WTC11 (cell line): ENCODE data around the gene ZBTB32. TPM values are rescaled to one million over a fixed set of nuclear protein-coding genes. Genes with fewer than 3 reads are reported as not detected.

Experiments used
- ATAC-seq: fragments of 200-7000 bp; cut with Tn5 transposase; 2 replicates; pipeline ENCODE4 v1.10.0; 2021; ENCODE audit warnings: mild to moderate bottlenecking, moderate library complexity
- CTCF ChIA-PET: fragments of 300-600 bp; sonication (Branson Sonifier 250); formaldehyde crosslinking; loops from one replicate; lab custom pipeline; 2021; ENCODE audit warnings: antibody characterized with exemption; lab: Charles Lee
- POLR2A ChIA-PET: fragments of 350-600 bp; sonication (Branson Sonifier 250); formaldehyde crosslinking; loops from one replicate; lab custom pipeline; 2021; ENCODE audit warnings: antibody characterized with exemption; lab: Charles Lee
- DNase-seq: peaks from one replicate; pipeline ENCODE4 v3.0.0; 2021; ENCODE audit warnings: low spot score
- H3K27ac Mint-ChIP-seq: 2 replicates; pipeline ENCODE4 v1.8.0; 2021; ENCODE audit warnings: mixed read lengths
- H3K27me3 Mint-ChIP-seq: 2 replicates; pipeline ENCODE4 v1.8.0; 2021; ENCODE audit warnings: low read depth, mild to moderate bottlenecking, moderate library complexity, mixed read lengths
- H3K36me3 Mint-ChIP-seq: 2 replicates; pipeline ENCODE4 v1.8.0; 2021; ENCODE audit warnings: mixed read lengths
- H3K4me1 Mint-ChIP-seq: 2 replicates; pipeline ENCODE4 v1.8.0; 2022; ENCODE audit warnings: mixed read lengths
- H3K4me3 Mint-ChIP-seq: 2 replicates; pipeline ENCODE4 v1.8.0; 2021; ENCODE audit warnings: mild to moderate bottlenecking, moderate library complexity, mixed read lengths
- H3K9me3 Mint-ChIP-seq: 2 replicates; pipeline ENCODE4 v1.8.0; 2021; ENCODE audit warnings: mixed read lengths
- AFF4 ChIP-seq: sonication (generic); formaldehyde crosslinking; IDR thresholded peaks from 2 replicates; pipeline ENCODE4 v1.8.1; 2023; ENCODE audit warnings: mild to moderate bottlenecking, missing genetic modification reagents, borderline replicate concordance
- ATF2 ChIP-seq: sonication (generic); formaldehyde crosslinking; IDR thresholded peaks from 2 replicates; pipeline ENCODE4 v1.8.1; 2022; ENCODE audit warnings: low read depth, missing genetic modification reagents, borderline replicate concordance
- ATF3 ChIP-seq: sonication (generic); formaldehyde crosslinking; conservative IDR thresholded peaks from 2 replicates; pipeline ENCODE4 v1.8.1; 2022; ENCODE audit warnings: mild to moderate bottlenecking, missing genetic modification reagents
- CBFB ChIP-seq: sonication (generic); formaldehyde crosslinking; IDR thresholded peaks from 2 replicates; pipeline ENCODE4 v1.8.1; 2022; ENCODE audit warnings: mild to moderate bottlenecking, low read depth, missing genetic modification reagents
- GABPB1 ChIP-seq: sonication (generic); formaldehyde crosslinking; IDR thresholded peaks from 2 replicates; pipeline ENCODE4 v1.8.1; 2023; ENCODE audit warnings: mild to moderate bottlenecking, missing genetic modification reagents
- JAZF1 ChIP-seq: fragments of 250-450 bp; sonication (Bioruptor Pico); IDR thresholded peaks from 2 replicates; pipeline ENCODE4 v1.9.0; 2021; ENCODE audit warnings: moderate library complexity, mild to moderate bottlenecking, inconsistent platforms
- JUN ChIP-seq: sonication (generic); formaldehyde crosslinking; IDR thresholded peaks from 2 replicates; pipeline ENCODE4 v1.8.0; 2023; ENCODE audit warnings: mild to moderate bottlenecking, missing genetic modification reagents
- KAT7 ChIP-seq: sonication (generic); formaldehyde crosslinking; IDR thresholded peaks from 2 replicates; pipeline ENCODE4 v1.8.1; 2023; ENCODE audit warnings: missing genetic modification reagents, mild to moderate bottlenecking, borderline replicate concordance
- MAX ChIP-seq: sonication (generic); formaldehyde crosslinking; IDR thresholded peaks from 2 replicates; pipeline ENCODE4 v1.8.0; 2022; ENCODE audit warnings: mild to moderate bottlenecking, missing genetic modification reagents
- SOX15 ChIP-seq: fragments of 250-450 bp; sonication (Bioruptor Pico); IDR thresholded peaks from 2 replicates; pipeline ENCODE4 v1.9.0; 2021; ENCODE audit warnings: mild to moderate bottlenecking
- TEAD1 ChIP-seq: sonication (generic); formaldehyde crosslinking; IDR thresholded peaks from 2 replicates; pipeline ENCODE4 v1.8.0; 2022; ENCODE audit warnings: mild to moderate bottlenecking, missing genetic modification reagents
- TEAD4 ChIP-seq: sonication (generic); formaldehyde crosslinking; IDR thresholded peaks from 2 replicates; pipeline ENCODE4 v1.8.0; 2022; ENCODE audit warnings: mild to moderate bottlenecking, missing genetic modification reagents
- ZMAT4 ChIP-seq: fragments of 250-450 bp; sonication (Bioruptor Pico); IDR thresholded peaks from 2 replicates; pipeline ENCODE4 v1.9.0; 2021; ENCODE audit warnings: mild to moderate bottlenecking
- ZNF671 ChIP-seq: fragments of 250-450 bp; sonication (Bioruptor Pico); IDR thresholded peaks from 2 replicates; pipeline ENCODE4 v1.8.0; 2021; ENCODE audit warnings: mild to moderate bottlenecking
- ZSCAN18 ChIP-seq: fragments of 250-450 bp; sonication (Bioruptor Pico); IDR thresholded peaks from 2 replicates; pipeline ENCODE4 v2.1.2; 2022; ENCODE audit warnings: mild to moderate bottlenecking, moderate library complexity
- total RNA-seq: library from RNA; stranded (reverse); gene quantifications from 3 replicates; pipeline ENCODE4 v1.2.3, GENCODE V29; 2021

Gene ZBTB32
- total RNA-seq, 1 experiment from 2014 or later = 0.11 TPM

GRCh38 chr19:35713904-35714495 lies 9.6 kb downstream of the ZBTB32 start:
- POLR2A ChIA-PET = interaction anchor here (0.7 to 4.0 kb wide), 3 partner anchors 11 to 106 kb away, joined by 3 to 14 read pairs (median 3); partner anchors contain the start of gene ZBTB32
- TF ChIP-seq ZMAT4 (CRISPR knock-in tag) (no peak), CBFB (CRISPR knock-in tag) (no peak), SOX15 (CRISPR knock-in tag) (no peak), AFF4 (CRISPR knock-in tag) (no peak), TEAD1 (CRISPR knock-in tag) (no peak), ATF3 (no peak), ATF2 (CRISPR knock-in tag) (no peak), JAZF1 (CRISPR knock-in tag) (no peak), ZSCAN18 (CRISPR knock-in tag) (no peak), GABPB1 (CRISPR knock-in tag) (no peak), TEAD4 (no peak), ZNF671 (no peak), KAT7 (CRISPR knock-in tag) (no peak)
- DNase-seq (no peak), ATAC-seq (no peak)
- 0 out of 2 replicates have a peak overlapping the region, but pooled peaks have one; percentile 37 for H3K27ac Mint-ChIP-seq
- CTCF ChIA-PET = interaction anchor here (0.9 to 2.7 kb wide), 7 partner anchors 11 to 204 kb away, joined by 3 to 16 read pairs (median 7); no protein-coding TSS in a partner anchor
- H3K9me3 Mint-ChIP-seq = no peaks in the 10 kb centered on the region
- H3K4me1 Mint-ChIP-seq = peaks cover 41% of the 10 kb centered on the region
- H3K27me3 Mint-ChIP-seq = peaks cover 5% of the 10 kb centered on the region
- H3K36me3 Mint-ChIP-seq = no peaks in the 10 kb centered on the region
- H3K4me3 Mint-ChIP-seq = no peak overlapping the region

GRCh38 chr19:35714601-35715354 lies 10.4 kb downstream of the ZBTB32 start:
- CTCF ChIA-PET = interaction anchor here (0.9 to 2.7 kb wide), 7 partner anchors 12 to 205 kb away, joined by 3 to 16 read pairs (median 4); no protein-coding TSS in a partner anchor

More at GRCh38 chr19:35714601-35715354, 10.4 kb downstream of the ZBTB32 start:
- Mint-ChIP-seq H3K4me3 (peak overlapping the region; percentile 83), H3K36me3 (no peaks in the 10 kb centered on the region), H3K27ac (no peak overlapping the region), H3K4me1 (peaks cover 46% of the 10 kb centered on the region), H3K27me3 (no peaks in the 10 kb centered on the region), H3K9me3 (no peaks in the 10 kb centered on the region)
- POLR2A ChIA-PET = interaction anchor here (4.0 kb wide), 1 partner anchor 12 kb away, joined by 14 read pairs; the partner anchor contains the start of gene ZBTB32
- TF ChIP-seq JUN (CRISPR knock-in tag) = no peak
- peak; percentile 43; the same call in 1 of the 2 replicates for TF ChIP-seq MAX
- ATAC-seq = no peak
- DNase-seq = peak; percentile 51
